Mesenchymal stem cell (in vitro differentiated cells and primary cell): ENCODE measurements around the gene CFAP251.

Source experiments
- DNase-seq: peaks from one replicate; pipeline ENCODE4 v3.0.0-alpha.2; 2013
- H2AFZ ChIP-seq: one replicate; pipeline ENCODE4 v1.6.1; 2013; ENCODE audit warnings: low read depth, mild to moderate bottlenecking, control low read depth, inconsistent platforms, low read length, moderate library complexity
- H2AK5ac ChIP-seq: 2 replicates; pipeline ENCODE4 v1.6.1; 2013; ENCODE audit warnings: low read length, moderate library complexity, mild to moderate bottlenecking, inconsistent platforms; ENCODE audit not compliant: severe bottlenecking
- H2BK120ac ChIP-seq: one replicate; pipeline ENCODE4 v1.6.1; 2013; ENCODE audit warnings: low read depth, mild to moderate bottlenecking, inconsistent platforms, low read length, moderate library complexity
- H2BK12ac ChIP-seq, 2 experiments: one replicate each; pipeline ENCODE4 v1.6.1; 2013; ENCODE audit warnings: inconsistent platforms in 2 of 2, low read length in 2 of 2, mild to moderate bottlenecking in 2 of 2, moderate library complexity in 2 of 2, control low read depth in 1 of 2
- H2BK15ac ChIP-seq: one replicate; pipeline ENCODE4 v1.6.1; 2013; ENCODE audit warnings: mild to moderate bottlenecking, low read depth, inconsistent platforms; ENCODE audit not compliant: poor library complexity, severe bottlenecking
- H2BK5ac ChIP-seq: 2 replicates; pipeline ENCODE4 v1.6.1; 2013; ENCODE audit warnings: low read depth, mild to moderate bottlenecking, low read length, control low read depth, inconsistent platforms; ENCODE audit not compliant: poor library complexity, severe bottlenecking
- H3K14ac ChIP-seq, 2 experiments: one replicate each; pipeline ENCODE4 v1.6.1; 2013; ENCODE audit warnings: inconsistent platforms in 2 of 2, low read length in 2 of 2, control low read depth in 1 of 2, mild to moderate bottlenecking in 1 of 2, moderate library complexity in 1 of 2
- H3K18ac ChIP-seq, 2 experiments: one replicate each; pipeline ENCODE4 v1.6.1; 2013; ENCODE audit warnings: inconsistent platforms in 2 of 2, low read length in 2 of 2, control low read depth in 1 of 2, low read depth in 1 of 2, mild to moderate bottlenecking in 1 of 2
- H3K23ac ChIP-seq, 2 experiments: one replicate each; pipeline ENCODE4 v1.6.1; 2013; ENCODE audit warnings: inconsistent platforms in 2 of 2, low read length in 2 of 2, mild to moderate bottlenecking in 2 of 2, moderate library complexity in 2 of 2, control low read depth in 1 of 2
- H3K27ac ChIP-seq: 2 replicates; pipeline ENCODE4 v1.5.1; 2013; ENCODE audit warnings: mild to moderate bottlenecking, moderate library complexity, low read length, control low read depth, inconsistent platforms; ENCODE audit not compliant: poor library complexity, severe bottlenecking
- H3K27me3 ChIP-seq, 2 experiments: 2 replicates each; pipeline versions ENCODE4 v1.6.1 to v1.7.0; 2013; ENCODE audit warnings: low read length in 2 of 2, mild to moderate bottlenecking in 2 of 2, moderate library complexity in 2 of 2, control low read depth in 1 of 2, inconsistent platforms in 1 of 2; ENCODE audit not compliant: control insufficient read depth in 1 of 2, insufficient read depth in 1 of 2
- H3K36me3 ChIP-seq, 2 experiments: 2 replicates each; pipeline versions ENCODE4 v1.6.1 to v1.7.0; 2013; ENCODE audit warnings: low read length in 2 of 2, control low read depth in 1 of 2, inconsistent platforms in 1 of 2, low read depth in 1 of 2, mild to moderate bottlenecking in 1 of 2; ENCODE audit not compliant: insufficient read depth in 2 of 2, control insufficient read depth in 1 of 2
- H3K4ac ChIP-seq, 2 experiments: one replicate each; pipeline ENCODE4 v1.6.1; 2013; ENCODE audit warnings: inconsistent platforms in 2 of 2, low read length in 2 of 2, mild to moderate bottlenecking in 2 of 2, moderate library complexity in 2 of 2, control low read depth in 1 of 2, low read depth in 1 of 2
- H3K4me1 ChIP-seq: 2 replicates; pipeline ENCODE4 v1.6.1; 2013; ENCODE audit warnings: low read depth, low read length, control low read depth; ENCODE audit not compliant: control insufficient read depth, insufficient read depth
- H3K4me2 ChIP-seq: 2 replicates; pipeline ENCODE4 v1.6.1; 2013; ENCODE audit warnings: low read length, mild to moderate bottlenecking, inconsistent platforms; ENCODE audit not compliant: poor library complexity, severe bottlenecking
- H3K4me3 ChIP-seq, 2 experiments: 2 replicates each; pipeline versions ENCODE4 v1.5.1 to v1.7.0; 2013; ENCODE audit warnings: low read length in 2 of 2, mild to moderate bottlenecking in 2 of 2, control low read depth in 1 of 2, low read depth in 1 of 2; ENCODE audit not compliant: insufficient read depth in 1 of 2
- H3K79me1 ChIP-seq: replicated peaks from 2 replicates; pipeline ENCODE4 v1.6.1; 2013; ENCODE audit warnings: mild to moderate bottlenecking, control low read depth, low read length, inconsistent platforms; ENCODE audit not compliant: poor library complexity, severe bottlenecking
- H3K9ac ChIP-seq: 2 replicates; pipeline ENCODE4 v1.7.0; 2013; ENCODE audit warnings: mild to moderate bottlenecking, low read length, moderate library complexity
- H3K9me3 ChIP-seq: 2 replicates; pipeline ENCODE4 v1.7.0; 2013; ENCODE audit warnings: mild to moderate bottlenecking, low read length; ENCODE audit not compliant: control insufficient read depth
- H4K8ac ChIP-seq: one replicate; pipeline ENCODE4 v1.6.1; 2013; ENCODE audit warnings: inconsistent platforms, mild to moderate bottlenecking, low read length, moderate library complexity
- H4K91ac ChIP-seq: one replicate; pipeline ENCODE4 v1.6.1; 2013; ENCODE audit warnings: mild to moderate bottlenecking, low read length, inconsistent platforms
- WGBS: methylation state at CpG from one replicate; pipeline ENCODE4 v1.1.7; 2013; ENCODE audit warnings: mixed read lengths; 5-methylcytosine and 5-hydroxymethylcytosine counted together

CFAP251 gene

DNA sequence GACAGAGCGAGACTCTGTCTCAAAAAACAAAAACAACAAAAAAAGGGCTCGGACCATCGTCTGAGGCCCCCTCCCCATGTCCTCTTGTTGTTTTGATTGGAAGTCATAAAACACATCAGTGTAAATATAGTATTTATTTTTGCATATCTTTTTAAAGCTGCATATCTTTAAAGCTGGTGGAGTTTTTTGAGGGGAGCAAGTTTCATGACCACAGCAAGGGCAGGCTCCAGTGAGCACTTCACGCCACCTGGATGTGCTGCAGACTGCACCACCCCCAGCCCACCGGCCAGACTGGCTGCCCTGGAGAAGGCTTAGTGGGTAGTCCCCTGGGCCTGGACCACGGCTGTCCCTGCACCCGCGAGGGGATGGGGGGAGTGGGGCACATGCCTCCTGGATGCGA, 91.3 kb downstream of the CFAP251 start:
- no peak overlapping the region for H2BK120ac ChIP-seq
- H3K23ac ChIP-seq = no peak overlapping the region
- no peak overlapping the region for H3K18ac ChIP-seq
- H3K79me1 ChIP-seq = no peaks in the 10 kb centered on the region
- H2BK12ac ChIP-seq = no peak overlapping the region
- peaks cover 0 to 8% of the 10 kb centered on the region in 2 experiments for H3K36me3 ChIP-seq
- DNase-seq = no peak
- H2BK15ac ChIP-seq = no peak overlapping the region
- H3K4me2 ChIP-seq = no peak overlapping the region
- H3K14ac ChIP-seq = peak overlapping the region in 1 of 2 experiments; percentile 77
- H4K91ac ChIP-seq = no peak overlapping the region
- H2AK5ac ChIP-seq = no peak overlapping the region
- H3K4ac ChIP-seq = no peak overlapping the region
- H2BK5ac ChIP-seq = no peak overlapping the region
- H2AFZ ChIP-seq = no peak overlapping the region
- no peak overlapping the region for H3K9ac ChIP-seq
- no peaks in the 10 kb centered on the region for H3K27me3 ChIP-seq
- no peak overlapping the region for H3K4me3 ChIP-seq
- peaks cover 3% of the 10 kb centered on the region for H3K4me1 ChIP-seq
- H3K27ac ChIP-seq = no peak overlapping the region
- WGBS = 100% methylated on average over 5 of the region's 9 CpGs
- H3K9me3 ChIP-seq = no peaks in the 10 kb centered on the region
- no peak overlapping the region for H4K8ac ChIP-seq

DNA sequence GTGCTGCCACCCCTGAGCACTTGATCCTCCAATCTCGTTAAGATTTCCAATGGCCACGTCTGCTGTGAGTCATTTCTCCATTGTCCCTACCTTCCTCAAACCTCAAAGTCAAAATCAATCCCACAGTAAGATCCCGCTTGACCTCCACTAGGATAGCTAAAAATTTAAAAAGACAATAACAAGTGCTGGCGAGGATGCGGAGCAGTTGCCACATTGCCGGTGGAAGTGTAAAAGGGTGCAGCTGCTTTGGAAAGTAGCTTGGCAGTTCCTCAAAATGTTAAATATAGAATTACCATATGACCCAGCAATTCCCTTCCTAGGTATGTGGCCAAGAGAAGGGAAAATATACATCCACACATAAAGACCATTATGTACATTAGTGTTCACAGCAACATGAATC, 93.8 kb downstream of the CFAP251 start:
- H2BK15ac ChIP-seq = no peak overlapping the region
- no peak overlapping the region for H3K18ac ChIP-seq
- no peak overlapping the region for H2AFZ ChIP-seq
- 92% methylated on average over 3 of the region's 6 CpGs for WGBS
- no peak overlapping the region for H2AK5ac ChIP-seq
- H3K79me1 ChIP-seq = no peaks in the 10 kb centered on the region
- no peak overlapping the region for H3K14ac ChIP-seq
- H3K4me2 ChIP-seq = no peak overlapping the region
- no peak overlapping the region for H4K91ac ChIP-seq
- no peaks in the 10 kb centered on the region for H3K9me3 ChIP-seq
- H3K4ac ChIP-seq = no peak overlapping the region
- H3K36me3 ChIP-seq = no peaks in the 10 kb centered on the region
- H3K4me3 ChIP-seq = no peak overlapping the region
- no peak overlapping the region for H3K23ac ChIP-seq
- no peaks in the 10 kb centered on the region for H3K27me3 ChIP-seq
- H3K9ac ChIP-seq = no peak overlapping the region
- no peak overlapping the region for H2BK5ac ChIP-seq
- H2BK12ac ChIP-seq = no peak overlapping the region
- no peak for DNase-seq
- H3K27ac ChIP-seq = no peak overlapping the region
- H4K8ac ChIP-seq = no peak overlapping the region
- peaks cover 3% of the 10 kb centered on the region for H3K4me1 ChIP-seq
- no peak overlapping the region for H2BK120ac ChIP-seq

DNA sequence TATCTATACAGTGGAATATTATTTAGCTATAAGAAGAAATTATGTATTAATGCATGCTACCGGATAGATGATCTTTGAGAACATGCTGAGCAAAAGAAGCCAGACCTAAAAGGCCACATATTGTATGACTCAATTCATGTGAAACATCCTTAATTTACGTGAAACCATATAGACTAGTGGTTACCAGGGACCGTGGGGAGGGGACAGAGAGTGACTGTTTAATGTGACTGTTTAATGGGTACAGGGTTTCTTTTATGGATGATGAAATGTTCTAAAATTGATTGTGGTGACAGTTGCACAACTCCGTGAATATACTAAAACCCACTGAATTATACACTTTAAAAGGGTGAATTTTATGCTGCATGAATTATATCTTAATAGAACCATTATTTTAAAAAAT, 94.7 kb downstream of the CFAP251 start:
- no peak overlapping the region for H2AK5ac ChIP-seq
- no peak overlapping the region for H3K23ac ChIP-seq
- no peak overlapping the region for H3K18ac ChIP-seq
- no peak overlapping the region for H2AFZ ChIP-seq
- H3K14ac ChIP-seq = no peak overlapping the region
- no peak overlapping the region for H3K4me3 ChIP-seq
- H2BK12ac ChIP-seq = no peak overlapping the region
- H3K4me1 ChIP-seq = peaks cover 3% of the 10 kb centered on the region
- DNase-seq = no peak
- H3K27me3 ChIP-seq = no peaks in the 10 kb centered on the region
- 96% methylated on average over 3 of the region's 4 CpGs for WGBS
- H3K36me3 ChIP-seq = no peaks in the 10 kb centered on the region
- peaks cover 1% of the 10 kb centered on the region for H3K9me3 ChIP-seq
- no peak overlapping the region for H2BK15ac ChIP-seq
- H4K8ac ChIP-seq = no peak overlapping the region
- H2BK5ac ChIP-seq = no peak overlapping the region
- H3K4me2 ChIP-seq = no peak overlapping the region
- H4K91ac ChIP-seq = no peak overlapping the region
- no peak overlapping the region for H3K4ac ChIP-seq
- H3K79me1 ChIP-seq = no peaks in the 10 kb centered on the region
- no peak overlapping the region for H3K27ac ChIP-seq
- no peak overlapping the region for H3K9ac ChIP-seq
- no peak overlapping the region for H2BK120ac ChIP-seq

DNA sequence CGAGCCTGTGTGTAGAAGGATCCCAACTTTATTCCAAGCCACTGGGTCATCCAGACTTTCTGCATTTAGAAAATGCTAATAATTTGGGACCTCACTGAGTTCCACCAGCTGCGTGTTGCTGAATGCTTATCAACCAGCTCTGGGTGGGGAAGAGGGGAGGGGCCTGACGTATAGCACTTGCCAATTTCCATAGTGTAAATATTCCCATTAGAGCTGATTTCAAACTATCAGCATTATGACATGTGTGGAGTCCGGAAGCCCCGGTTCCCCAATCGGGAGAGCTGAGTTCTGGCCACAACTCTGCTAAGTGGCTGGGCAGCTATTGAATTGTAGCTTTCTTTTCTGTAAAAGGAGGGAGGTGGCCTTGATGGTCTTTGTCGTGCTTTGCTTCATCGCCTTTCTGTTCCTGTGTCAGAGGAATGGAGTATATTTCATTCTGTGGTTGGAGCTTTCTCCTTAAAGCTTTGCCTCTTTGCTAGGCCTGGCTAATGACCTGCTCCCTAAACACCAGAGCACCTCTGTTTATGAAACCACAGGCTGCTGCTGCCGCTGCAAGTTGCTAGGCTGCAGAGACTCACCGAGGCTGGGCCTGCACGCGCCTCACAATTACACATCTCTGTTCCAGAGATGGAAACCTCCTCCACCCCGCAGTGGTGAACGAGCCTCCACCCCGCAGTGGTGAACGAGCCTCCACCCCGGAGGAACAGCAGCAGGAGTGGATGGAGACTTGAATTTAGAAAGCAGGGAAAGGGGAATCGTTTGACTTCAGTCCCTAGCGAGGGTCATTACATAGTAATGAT, 95.6 kb downstream of the CFAP251 start:
- no peak overlapping the region for H3K4me3 ChIP-seq
- H3K23ac ChIP-seq = no peak overlapping the region
- no peak overlapping the region for H2AFZ ChIP-seq
- no peak overlapping the region for H3K18ac ChIP-seq
- H2BK5ac ChIP-seq = no peak overlapping the region
- peaks cover 3% of the 10 kb centered on the region for H3K4me1 ChIP-seq
- no peak overlapping the region for H3K14ac ChIP-seq
- no peak overlapping the region for H2AK5ac ChIP-seq
- H3K27ac ChIP-seq = no peak overlapping the region
- no peaks in the 10 kb centered on the region for H3K79me1 ChIP-seq
- no peak overlapping the region for H2BK12ac ChIP-seq
- H2BK120ac ChIP-seq = no peak overlapping the region
- 87% methylated on average over 17 of the region's 19 CpGs for WGBS
- H3K9ac ChIP-seq = no peak overlapping the region
- peaks cover 9% of the 10 kb centered on the region for H3K9me3 ChIP-seq
- H3K27me3 ChIP-seq = no peaks in the 10 kb centered on the region
- no peak overlapping the region for H3K4ac ChIP-seq
- H3K36me3 ChIP-seq = no peaks in the 10 kb centered on the region
- no peak overlapping the region for H3K4me2 ChIP-seq
- no peak for DNase-seq
- H2BK15ac ChIP-seq = no peak overlapping the region
- H4K8ac ChIP-seq = no peak overlapping the region
- no peak overlapping the region for H4K91ac ChIP-seq
